Activated effector memory CD4-positive, alpha-beta T cell treated with anti-CD3 and anti-CD28 coated beads, Interleukin-2, amount 50 U/mL, for 16 hours (primary cell): Measurements from ENCODE around the gene TNFAIP8L3.
"Not testable (repeated sequence)": the region's sequence is repeated elsewhere in the genome, so short reads cannot be mapped to it uniquely, and the experiment has no call there.

Experiments used
- DNase-seq: peaks from one replicate; pipeline ENCODE4 v3.0.0-alpha.2; 2020

Gene TNFAIP8L3

GRCh38 chr15:51051776-51052175 lies 42.9 kb downstream of the TNFAIP8L3 start:
- no peak for DNase-seq

- no peak for DNase-seq
These were observed 45.6 kb downstream of the TNFAIP8L3 start for GRCh38 chr15:51049081-51049480.

- no peak for DNase-seq
These were observed 46.4 kb downstream of the TNFAIP8L3 start for GRCh38 chr15:51048308-51048707.

- DNase-seq: no peak
These were observed 47.8 kb downstream of the TNFAIP8L3 start for GRCh38 chr15:51046799-51047449.

GRCh38 chr15:51046016-51046415 lies 48.7 kb downstream of the TNFAIP8L3 start:
- DNase-seq: no peak

- no peak for DNase-seq
These were observed 50.5 kb downstream of the TNFAIP8L3 start for GRCh38 chr15:51044037-51044727.

GRCh38 chr15:51038974-51039319 lies 55.8 kb downstream of the TNFAIP8L3 start:
- no peak for DNase-seq

GRCh38 chr15:51038162-51038973 lies 56.3 kb downstream of the TNFAIP8L3 start:
- no peak for DNase-seq

GRCh38 chr15:51037474-51037873 lies 57.2 kb downstream of the TNFAIP8L3 start:
- not testable (repeated sequence) for DNase-seq

GRCh38 chr15:51030649-51031316 lies 63.9 kb downstream of the TNFAIP8L3 start:
- no peak for DNase-seq

GRCh38 chr15:51025454-51025846 lies 69.3 kb downstream of the TNFAIP8L3 start:
- no peak for DNase-seq

- DNase-seq: no peak
These were observed 69.8 kb downstream of the TNFAIP8L3 start for GRCh38 chr15:51024735-51025453.

- DNase-seq: no peak
These were observed 71.2 kb downstream of the TNFAIP8L3 start for GRCh38 chr15:51023499-51023898.

- no peak for DNase-seq
These were observed 72.5 kb downstream of the TNFAIP8L3 start for GRCh38 chr15:51022206-51022605.

GRCh38 chr15:51016615-51017014 lies 78.1 kb downstream of the TNFAIP8L3 start:
- DNase-seq: no peak

- no peak for DNase-seq
These were observed 83.5 kb downstream of the TNFAIP8L3 start for GRCh38 chr15:51011212-51011611.

GRCh38 chr15:51007131-51007666 lies 87.5 kb downstream of the TNFAIP8L3 start:
- DNase-seq: no peak
